Measurements from ENCODE around the gene TMEM179. TPM values are rescaled to one million over a fixed set of nuclear protein-coding genes. Genes with fewer than 3 reads are reported as not detected.

TMEM179 gene
- total RNA-seq, 1 donor = not detected

- no peak for TF ChIP-seq CTCF (IDR thresholded peaks at IDR 0.05; ENCODE audit: insufficient read depth, low read depth, low read length)
- DNase-seq (ENCODE audit: low read depth) = no peak
- no peak overlapping the region for H3K4me3 ChIP-seq (ENCODE audit: low read depth, low read length)
These were observed 16.3 kb downstream of the TMEM179 start for GRCh38 chr14:104588066-104588857.

GRCh38 chr14:104587641-104588040 lies 16.9 kb downstream of the TMEM179 start:
- no peak for DNase-seq (ENCODE audit: low read depth)
- H3K4me3 ChIP-seq (ENCODE audit: low read depth, low read length) = no peak overlapping the region
- TF ChIP-seq CTCF (IDR thresholded peaks at IDR 0.05; ENCODE audit: insufficient read depth, low read depth, low read length) = no peak

GRCh38 chr14:104586832-104587620 lies 17.5 kb downstream of the TMEM179 start:
- DNase-seq (ENCODE audit: low read depth) = no peak
- TF ChIP-seq CTCF (IDR thresholded peaks at IDR 0.05; ENCODE audit: insufficient read depth, low read depth, low read length) = no peak
- H3K4me3 ChIP-seq (ENCODE audit: low read depth, low read length) = no peak overlapping the region

GRCh38 chr14:104585966-104586697 lies 18.4 kb downstream of the TMEM179 start:
- no peak overlapping the region for H3K4me3 ChIP-seq (ENCODE audit: low read depth, low read length)
- TF ChIP-seq CTCF (IDR thresholded peaks at IDR 0.05; ENCODE audit: insufficient read depth, low read depth, low read length) = no peak
- peak; percentile 41 for DNase-seq (ENCODE audit: low read depth)

- TF ChIP-seq CTCF (IDR thresholded peaks at IDR 0.05; ENCODE audit: insufficient read depth, low read depth, low read length) = no peak
- no peak for DNase-seq (ENCODE audit: low read depth)
- no peak overlapping the region for H3K4me3 ChIP-seq (ENCODE audit: low read depth, low read length)
These were observed 20.0 kb downstream of the TMEM179 start for GRCh38 chr14:104584557-104584956.

- H3K4me3 ChIP-seq (ENCODE audit: low read depth, low read length) = no peak overlapping the region
- no peak for DNase-seq (ENCODE audit: low read depth)
- TF ChIP-seq CTCF (IDR thresholded peaks at IDR 0.05; ENCODE audit: insufficient read depth, low read depth, low read length) = no peak
These were observed 20.9 kb downstream of the TMEM179 start for GRCh38 chr14:104583424-104584306.
